CD4-positive, alpha-beta T cell treated with Interleukin-17A for 1 hour (primary cell): ENCODE results near the gene PSMD4.
"Not testable (repeated sequence)": the region's sequence is repeated elsewhere in the genome, so short reads cannot be mapped to it uniquely, and the experiment has no call there.

ENCODE experiments used
- DNase-seq: peaks from one replicate; pipeline ENCODE4 v3.0.0-alpha.2; 2020

Gene PSMD4

GRCh38 chr1:151273924-151274466 is 19.5 kb downstream of the PSMD4 start:
- DNase-seq: no peak

- not testable (repeated sequence) for DNase-seq
These were observed 20.8 kb downstream of the PSMD4 start for GRCh38 chr1:151275341-151275740.

- DNase-seq: peak; percentile 24
These were observed 22.7 kb downstream of the PSMD4 start for GRCh38 chr1:151277249-151277648.

- DNase-seq: peak; percentile 97
These were observed 26.9 kb downstream of the PSMD4 start for GRCh38 chr1:151281225-151281968.

GRCh38 chr1:151281969-151282882 is 27.7 kb downstream of the PSMD4 start, which contains the start of gene ZNF687:
ZNF687 (plus strand) TSS chr1:151282299; CDS start chr1:151286292, 3,993 bp downstream.
- peak; percentile 100 for DNase-seq

- peak; percentile 30 for DNase-seq
These were observed 28.6 kb downstream of the PSMD4 start for GRCh38 chr1:151282883-151283725.

- no peak for DNase-seq
These were observed 29.6 kb downstream of the PSMD4 start for GRCh38 chr1:151284013-151284577.

- no peak for DNase-seq
These were observed 32.2 kb downstream of the PSMD4 start for GRCh38 chr1:151286619-151287340.

- no peak for DNase-seq
These were observed 32.8 kb downstream of the PSMD4 start for GRCh38 chr1:151287341-151287699.

GRCh38 chr1:151287767-151288500 is 33.4 kb downstream of the PSMD4 start:
- DNase-seq: no peak

- DNase-seq: no peak
These were observed 34.0 kb downstream of the PSMD4 start for GRCh38 chr1:151288502-151288901.

GRCh38 chr1:151289080-151289935 is 34.8 kb downstream of the PSMD4 start:
- DNase-seq: no peak

- DNase-seq: no peak
These were observed 35.6 kb downstream of the PSMD4 start for GRCh38 chr1:151289991-151290708.

- no peak for DNase-seq
These were observed 36.3 kb downstream of the PSMD4 start for GRCh38 chr1:151290709-151291303.

GRCh38 chr1:151292207-151293030 is 37.9 kb downstream of the PSMD4 start:
- DNase-seq: no peak

- no peak for DNase-seq
These were observed 38.6 kb downstream of the PSMD4 start for GRCh38 chr1:151293093-151293492.

GRCh38 chr1:151294742-151295462 is 40.4 kb downstream of the PSMD4 start:
- DNase-seq: no peak
